Stimulated activated CD4-positive, alpha-beta T cell treated with anti-CD3 and anti-CD28 coated beads, Interleukin-12 subunit alpha, Interleukin-12 subunit beta, amount 100 ng/mL, for 24 hours (primary cell): Measurements from ENCODE around the gene ABCA7.

Experiments used
- DNase-seq, 2 experiments: peaks; one replicate each; pipeline ENCODE4 v3.0.0-alpha.2; 2020; ENCODE audit warnings: low read depth in 2 of 2

The ABCA7 gene

GRCh38 chr19:1070931-1071791 is 31.3 kb downstream of the ABCA7 start:
- no peak for DNase-seq

GRCh38 chr19:1072371-1073015 is 32.6 kb downstream of the ABCA7 start:
- no peak for DNase-seq

GRCh38 chr19:1073063-1073955 is 33.4 kb downstream of the ABCA7 start:
- DNase-seq: no peak

- DNase-seq: no peak
Observed at GRCh38 chr19:1073956-1074517, 34.1 kb downstream of the ABCA7 start.

- peak; percentile 67 to 79 for DNase-seq
Observed at GRCh38 chr19:1074544-1075283, 34.8 kb downstream of the ABCA7 start.

GRCh38 chr19:1076046-1076386 is 36.1 kb downstream of the ABCA7 start:
- no peak for DNase-seq

- peak; percentile 81 to 85 for DNase-seq
Observed at GRCh38 chr19:1076951-1077350, 37.0 kb downstream of the ABCA7 start.

GRCh38 chr19:1079566-1080111 is 39.7 kb downstream of the ABCA7 start:
- peak in 1 of 2 experiments; percentile 77 for DNase-seq

GRCh38 chr19:1080360-1081161 is 40.7 kb downstream of the ABCA7 start:
- no peak for DNase-seq

GRCh38 chr19:1081301-1082164 is 41.6 kb downstream of the ABCA7 start:
- no peak for DNase-seq

- DNase-seq: peak in 1 of 2 experiments; percentile 75
Observed at GRCh38 chr19:1082165-1082927, 42.4 kb downstream of the ABCA7 start.

- DNase-seq: no peak
Observed at GRCh38 chr19:1082928-1083816, 43.3 kb downstream of the ABCA7 start.

GRCh38 chr19:1084024-1084868 is 44.3 kb downstream of the ABCA7 start:
- no peak for DNase-seq

- DNase-seq: no peak
Observed at GRCh38 chr19:1085053-1085658, 45.2 kb downstream of the ABCA7 start.

GRCh38 chr19:1085676-1086442 is 46.0 kb downstream of the ABCA7 start:
- DNase-seq: no peak
